OCI-LY7 (cell line): ENCODE results near the gene SDF4.

Source experiments
- EZH2phosphoT487 ChIP-seq: fragments of 200-600 bp; sonication (generic); IDR thresholded peaks from 2 replicates; pipeline ENCODE4 v1.6.1; 2018; ENCODE audit warnings: low read depth, borderline replicate concordance, mild to moderate bottlenecking, mixed run types, antibody characterized with exemption, low read length, moderate library complexity, mixed read lengths
- TF ChIP-seq, protein P1 (sequence below): fragments of 200-600 bp; sonication (generic); conservative IDR thresholded peaks from 2 replicates; pipeline ENCODE4 v1.5.1; 2014; ENCODE audit warnings: mild to moderate bottlenecking, antibody characterized with exemption, low read length, moderate library complexity, mixed read lengths

DNA sequence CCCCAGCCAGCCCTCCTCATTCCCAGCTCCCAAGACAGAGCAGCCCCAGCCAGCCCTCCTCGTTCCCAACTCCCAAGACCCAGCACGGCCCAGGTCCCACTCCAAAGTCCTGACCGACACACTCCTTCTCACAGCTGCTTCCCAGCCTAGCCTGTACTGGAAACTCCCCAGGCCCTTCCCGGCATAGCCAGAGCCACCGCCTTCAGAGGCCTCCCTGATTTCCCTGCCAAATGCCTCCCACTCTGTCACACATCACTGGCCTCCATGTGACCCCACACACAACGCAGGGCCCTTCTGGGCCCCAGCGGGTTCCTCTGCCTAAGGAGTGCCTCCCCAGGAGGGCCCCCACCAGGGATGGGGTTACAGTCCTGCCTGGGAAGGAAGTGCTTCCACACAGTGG is 39.0 kb upstream of the SDF4 start:
- TF ChIP-seq, protein P1, sequence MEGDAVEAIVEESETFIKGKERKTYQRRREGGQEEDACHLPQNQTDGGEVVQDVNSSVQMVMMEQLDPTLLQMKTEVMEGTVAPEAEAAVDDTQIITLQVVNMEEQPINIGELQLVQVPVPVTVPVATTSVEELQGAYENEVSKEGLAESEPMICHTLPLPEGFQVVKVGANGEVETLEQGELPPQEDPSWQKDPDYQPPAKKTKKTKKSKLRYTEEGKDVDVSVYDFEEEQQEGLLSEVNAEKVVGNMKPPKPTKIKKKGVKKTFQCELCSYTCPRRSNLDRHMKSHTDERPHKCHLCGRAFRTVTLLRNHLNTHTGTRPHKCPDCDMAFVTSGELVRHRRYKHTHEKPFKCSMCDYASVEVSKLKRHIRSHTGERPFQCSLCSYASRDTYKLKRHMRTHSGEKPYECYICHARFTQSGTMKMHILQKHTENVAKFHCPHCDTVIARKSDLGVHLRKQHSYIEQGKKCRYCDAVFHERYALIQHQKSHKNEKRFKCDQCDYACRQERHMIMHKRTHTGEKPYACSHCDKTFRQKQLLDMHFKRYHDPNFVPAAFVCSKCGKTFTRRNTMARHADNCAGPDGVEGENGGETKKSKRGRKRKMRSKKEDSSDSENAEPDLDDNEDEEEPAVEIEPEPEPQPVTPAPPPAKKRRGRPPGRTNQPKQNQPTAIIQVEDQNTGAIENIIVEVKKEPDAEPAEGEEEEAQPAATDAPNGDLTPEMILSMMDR, result no peak
- TF ChIP-seq EZH2phosphoT487, result no peak
